GM12891 (cell line): ENCODE measurements around the gene ERICH6B.

Experiments
- DNase-seq: peaks from one replicate; pipeline ENCODE4 v3.0.0; 2011; ENCODE audit warnings: low spot score; ENCODE audit not compliant: insufficient read length
- FAIRE-seq: peaks from 2 replicates; lab custom pipeline; 2011; peaks lifted over from hg19 to GRCh38; lab: Jason Lieb, UNC
- PAX5 ChIP-seq: IDR thresholded peaks from 2 replicates; pipeline ENCODE4 v1.6.1; 2011; ENCODE audit warnings: low read length, moderate library complexity, mild to moderate bottlenecking; ENCODE audit not compliant: insufficient read depth, severe bottlenecking
- POLR2A ChIP-seq: IDR thresholded peaks from 2 replicates; pipeline ENCODE4 v1.6.1; 2011; ENCODE audit warnings: low read depth, low read length, control low read depth
- POLR2AphosphoS5 ChIP-seq: IDR thresholded peaks from 2 replicates; pipeline ENCODE4 v1.6.1; 2011; ENCODE audit warnings: low read depth, low read length, control low read depth
- POU2F2 ChIP-seq: IDR thresholded peaks from 2 replicates; pipeline ENCODE4 v1.6.1; 2011; ENCODE audit warnings: low read depth, mild to moderate bottlenecking, control low read depth, low read length, moderate library complexity
- SPI1 ChIP-seq: IDR thresholded peaks from 2 replicates; pipeline ENCODE4 v1.6.1; 2011; ENCODE audit warnings: low read depth, low read length, control low read depth
- TAF1 ChIP-seq: IDR thresholded peaks from 2 replicates; pipeline ENCODE4 v1.6.1; 2011; ENCODE audit warnings: low read depth, low read length, control low read depth

The ERICH6B gene

GRCh38 chr13:45601680-45602079 lies 13.9 kb downstream of the ERICH6B start:
- DNase-seq (no peak), FAIRE-seq (no peak)
- TF ChIP-seq POLR2A (no peak), SPI1 (no peak), TAF1 (no peak), PAX5 (no peak), POLR2AphosphoS5 (no peak), POU2F2 (no peak)

GRCh38 chr13:45598597-45598996 lies 16.9 kb downstream of the ERICH6B start:
- TF ChIP-seq POLR2A: no peak
- no peak for TF ChIP-seq POU2F2
- no peak for TF ChIP-seq PAX5
- TF ChIP-seq SPI1: no peak
- no peak for TF ChIP-seq TAF1
- no peak for TF ChIP-seq POLR2AphosphoS5
- DNase-seq: no peak
- no peak for FAIRE-seq

GRCh38 chr13:45596800-45597475 lies 18.6 kb downstream of the ERICH6B start:
- DNase-seq (no peak), FAIRE-seq (no peak)
- TF ChIP-seq SPI1 (no peak), PAX5 (no peak), POLR2AphosphoS5 (no peak), TAF1 (no peak), POLR2A (no peak)

- TF ChIP-seq POLR2AphosphoS5 (no peak), TAF1 (no peak), POLR2A (no peak), POU2F2 (no peak), SPI1 (no peak), PAX5 (no peak)
- no peak for DNase-seq
- FAIRE-seq: no peak
These were observed 19.6 kb downstream of the ERICH6B start for GRCh38 chr13:45595965-45596364.

- no peak for TF ChIP-seq POU2F2
- TF ChIP-seq SPI1: no peak
- TF ChIP-seq POLR2AphosphoS5: no peak
- TF ChIP-seq PAX5: no peak
- no peak for TF ChIP-seq TAF1
- TF ChIP-seq POLR2A: no peak
- FAIRE-seq: no peak
These were observed 20.8 kb downstream of the ERICH6B start for GRCh38 chr13:45594764-45595163.

GRCh38 chr13:45594227-45594626 lies 21.3 kb downstream of the ERICH6B start:
- FAIRE-seq (no peak), DNase-seq (no peak)
- TF ChIP-seq SPI1 (no peak), PAX5 (no peak), TAF1 (no peak), POLR2AphosphoS5 (no peak)

More at GRCh38 chr13:45594764-45595163, 20.8 kb downstream of the ERICH6B start:
- DNase-seq: no peak

- FAIRE-seq (no peak), DNase-seq (no peak)
- TF ChIP-seq POLR2AphosphoS5 (no peak), TAF1 (no peak), POU2F2 (no peak), PAX5 (no peak)
These were observed 22.8 kb downstream of the ERICH6B start for GRCh38 chr13:45592758-45593157.

GRCh38 chr13:45590066-45590465 lies 25.5 kb downstream of the ERICH6B start:
- FAIRE-seq: no peak
- no peak for TF ChIP-seq TAF1
- TF ChIP-seq POLR2AphosphoS5: no peak
- no peak for TF ChIP-seq SPI1
- TF ChIP-seq POU2F2: no peak
- no peak for TF ChIP-seq PAX5
- TF ChIP-seq POLR2A: no peak
- no peak for DNase-seq

GRCh38 chr13:45587897-45588296 lies 27.6 kb downstream of the ERICH6B start:
- DNase-seq: no peak
- FAIRE-seq: no peak
- no peak for TF ChIP-seq TAF1
- no peak for TF ChIP-seq SPI1
- TF ChIP-seq POU2F2: no peak
- TF ChIP-seq POLR2A: no peak
- TF ChIP-seq PAX5: no peak
- TF ChIP-seq POLR2AphosphoS5: no peak

- no peak for DNase-seq
- TF ChIP-seq POLR2A (no peak), POLR2AphosphoS5 (no peak), SPI1 (no peak), PAX5 (no peak), POU2F2 (no peak), TAF1 (no peak)
- no peak for FAIRE-seq
These were observed 30.7 kb downstream of the ERICH6B start for GRCh38 chr13:45584816-45585215.
